Stimulated activated CD8-positive, alpha-beta memory T cell treated with anti-CD3 and anti-CD28 coated beads, Interleukin-12 subunit alpha, Interleukin-12 subunit beta, amount 100 ng/mL, for 24 hours (primary cell): Measurements from ENCODE around the gene APBB3.

ENCODE experiments used
- DNase-seq: peaks from one replicate; pipeline ENCODE4 v3.0.0-alpha.2; 2020; ENCODE audit errors: extremely low read depth

APBB3 gene

DNA sequence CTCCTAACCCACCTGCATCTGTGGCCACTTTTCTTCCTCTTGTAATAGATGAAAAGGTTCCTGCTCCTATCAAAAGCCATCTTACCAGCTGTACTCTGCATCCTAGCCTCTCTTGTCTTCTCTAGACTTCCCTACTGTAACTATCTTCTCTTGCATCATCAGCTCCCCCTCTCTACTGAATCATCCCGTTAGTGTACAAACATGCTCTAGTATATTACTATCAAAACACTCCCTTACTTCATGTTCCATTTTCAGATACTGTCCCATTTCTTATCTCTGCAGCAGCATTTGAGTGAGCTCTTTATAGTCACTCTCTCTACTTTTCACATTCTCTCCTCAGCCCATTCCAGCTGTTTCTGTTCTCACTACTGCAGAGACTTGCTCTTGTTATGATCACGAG is 9.9 kb downstream of the APBB3 start:
- no peak for DNase-seq

DNA sequence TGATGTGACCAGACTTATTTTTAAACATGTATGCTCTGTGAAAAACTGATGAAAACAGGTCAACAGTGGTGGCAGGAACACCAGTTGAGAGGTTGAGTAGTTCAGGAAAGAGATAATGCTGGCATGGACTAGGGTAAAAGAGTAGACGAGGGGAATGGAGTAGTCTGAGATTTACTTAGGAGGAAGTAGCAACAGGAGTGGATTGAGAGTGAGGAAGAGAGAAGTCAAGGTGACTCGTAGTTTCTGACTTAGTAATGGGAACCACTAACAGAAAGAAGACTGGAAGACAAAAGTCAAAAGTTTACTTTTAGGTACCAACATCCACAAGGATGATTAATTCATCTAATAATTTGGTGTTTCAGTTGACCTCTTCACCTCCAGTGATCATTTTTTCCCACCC is 10.7 kb downstream of the APBB3 start:
- no peak for DNase-seq

DNA sequence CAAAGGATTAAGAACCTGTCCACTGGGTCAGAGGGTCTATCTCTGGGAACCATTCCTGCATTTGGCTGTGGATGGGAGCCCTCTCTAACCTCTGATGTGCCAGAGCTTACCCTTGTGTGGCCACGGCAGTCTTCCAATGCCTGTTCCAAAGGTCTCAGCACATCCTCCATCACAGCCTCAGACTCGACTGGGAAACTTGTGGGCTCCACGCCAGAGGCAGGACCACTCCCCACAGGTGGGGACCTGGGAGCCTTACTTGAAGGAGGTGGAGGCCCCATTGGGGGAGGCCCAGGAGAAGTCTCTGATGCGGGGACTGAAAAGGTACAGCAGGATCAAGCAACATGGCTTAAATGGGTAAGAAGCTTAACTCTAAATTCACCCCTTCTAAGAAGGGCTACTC is 12.5 kb downstream of the APBB3 start:
- no peak for DNase-seq

DNA sequence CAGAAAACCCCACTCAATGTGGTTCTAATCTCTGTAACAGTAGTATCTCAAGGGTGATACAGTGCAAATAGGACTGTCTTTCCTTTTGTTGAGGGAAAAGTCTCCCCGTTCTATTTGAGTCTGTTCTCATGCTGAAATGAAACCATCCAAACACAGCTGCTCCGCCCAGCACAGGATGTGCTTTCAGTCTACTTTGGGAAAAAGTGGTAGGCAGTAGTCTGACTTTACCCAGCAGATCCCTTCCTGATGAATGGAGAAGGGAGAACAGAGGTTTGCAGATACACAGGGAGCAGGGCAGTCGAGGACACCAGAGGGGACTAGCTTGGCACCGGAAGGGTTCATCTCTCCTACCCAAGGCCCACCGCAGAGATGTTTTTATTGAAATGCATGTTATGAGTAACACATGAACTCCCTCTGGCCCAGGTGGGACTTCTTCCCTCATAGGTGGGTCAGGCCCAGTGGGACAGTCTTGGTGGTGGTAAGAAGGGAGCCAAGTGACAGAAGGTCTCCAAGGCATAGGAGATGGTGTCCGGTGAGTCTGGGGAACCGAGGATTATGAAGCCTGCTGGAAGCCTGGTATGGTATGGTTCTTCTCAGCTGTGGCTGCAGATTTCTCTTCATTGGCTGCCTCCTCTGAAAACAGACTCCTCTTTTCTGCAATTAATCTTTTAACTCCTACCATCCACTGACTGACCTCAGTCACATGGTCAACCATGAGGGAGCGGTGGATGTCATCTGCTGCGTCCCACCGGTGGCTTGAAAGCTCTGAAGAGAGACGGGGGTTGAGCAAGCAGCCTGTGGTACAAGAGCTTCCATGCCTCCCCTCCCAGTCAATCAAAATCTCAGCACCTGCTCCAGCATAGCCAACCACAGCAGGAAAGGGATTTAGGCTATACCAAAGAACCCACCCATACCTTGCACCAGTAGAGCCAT is 14.0 kb downstream of the APBB3 start:
- no peak for DNase-seq

DNA sequence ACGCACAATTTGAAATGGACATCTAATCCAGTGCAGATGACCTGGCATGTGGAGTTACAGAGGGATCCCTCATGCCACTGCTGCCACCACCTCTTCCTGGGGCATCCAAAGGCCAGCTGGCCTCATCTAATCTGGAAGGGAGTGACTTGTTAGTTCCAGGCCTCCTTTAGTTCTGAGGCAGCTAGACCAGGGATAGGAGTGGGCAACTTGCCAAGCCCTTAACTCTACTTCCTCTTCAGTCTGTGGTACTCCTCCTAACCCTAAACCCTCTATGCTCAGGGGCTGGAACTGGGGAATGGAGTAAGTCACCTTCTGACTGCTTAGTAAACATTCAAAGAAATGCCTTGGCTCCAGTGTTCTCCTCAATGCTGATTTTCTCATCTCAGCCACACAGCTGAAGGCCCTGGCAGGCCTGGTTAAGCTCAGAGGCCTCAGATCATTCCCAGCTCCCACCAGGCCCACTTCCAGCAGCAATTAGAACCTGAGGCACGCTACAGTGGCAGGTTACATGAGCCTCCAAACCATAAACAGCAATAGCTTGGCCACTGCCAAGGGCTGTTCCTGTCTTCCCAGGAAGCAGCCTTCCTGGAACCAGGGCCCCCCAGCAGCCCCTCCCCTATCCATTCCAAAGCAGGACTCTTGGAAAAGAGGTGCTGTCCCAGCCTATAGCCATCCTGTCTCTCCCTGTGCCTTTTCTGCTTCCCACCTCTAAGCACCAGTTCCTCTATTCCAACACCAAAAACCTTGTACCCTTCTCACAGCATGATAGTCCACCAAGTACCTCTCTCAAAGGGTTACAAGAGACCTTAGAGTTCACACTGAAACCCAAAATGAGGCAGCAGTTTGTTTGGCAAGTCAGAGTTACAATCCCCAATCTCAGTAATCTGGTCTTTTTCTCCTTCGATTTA is 14.9 kb downstream of the APBB3 start:
- DNase-seq, result no peak

DNA sequence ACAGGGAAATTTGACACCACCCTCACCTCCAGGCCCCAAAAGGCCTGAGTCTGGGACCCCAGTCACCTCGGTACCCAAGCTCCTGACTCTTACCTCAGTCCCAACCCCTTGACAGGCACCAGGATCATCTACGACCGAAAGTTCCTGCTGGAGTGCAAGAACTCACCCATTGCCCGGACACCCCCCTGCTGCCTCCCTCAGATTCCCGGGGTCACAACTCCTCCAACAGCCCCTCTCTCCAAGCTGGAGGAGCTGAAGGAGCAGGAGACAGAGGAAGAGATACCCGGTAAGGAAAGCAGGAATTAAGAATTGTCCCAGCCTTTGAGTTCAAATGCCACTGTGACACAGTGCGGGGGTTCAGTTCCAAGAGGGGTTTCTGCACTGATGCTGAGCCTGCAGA is 15.6 kb downstream of the APBB3 start:
- no peak for DNase-seq

DNA sequence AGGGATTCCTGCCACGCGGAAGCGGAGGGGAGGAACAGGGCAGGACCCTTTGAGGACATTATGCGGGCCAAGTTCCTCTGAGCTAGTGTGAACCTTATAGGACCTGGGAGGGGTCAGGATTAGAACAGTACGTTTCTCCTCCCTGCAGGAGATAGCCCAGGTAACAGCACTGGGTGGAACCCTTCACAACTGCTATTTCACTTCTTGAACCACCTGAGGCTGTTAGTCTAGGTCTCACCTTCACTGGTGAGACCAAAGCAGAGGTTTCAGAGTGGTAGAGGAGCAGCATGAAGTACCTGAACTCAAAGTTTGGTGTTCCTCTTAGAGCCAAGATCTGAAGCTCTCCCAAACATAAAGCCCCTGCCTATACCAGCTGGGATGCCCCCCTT is 16.1 kb downstream of the APBB3 start:
- DNase-seq, result no peak

DNA sequence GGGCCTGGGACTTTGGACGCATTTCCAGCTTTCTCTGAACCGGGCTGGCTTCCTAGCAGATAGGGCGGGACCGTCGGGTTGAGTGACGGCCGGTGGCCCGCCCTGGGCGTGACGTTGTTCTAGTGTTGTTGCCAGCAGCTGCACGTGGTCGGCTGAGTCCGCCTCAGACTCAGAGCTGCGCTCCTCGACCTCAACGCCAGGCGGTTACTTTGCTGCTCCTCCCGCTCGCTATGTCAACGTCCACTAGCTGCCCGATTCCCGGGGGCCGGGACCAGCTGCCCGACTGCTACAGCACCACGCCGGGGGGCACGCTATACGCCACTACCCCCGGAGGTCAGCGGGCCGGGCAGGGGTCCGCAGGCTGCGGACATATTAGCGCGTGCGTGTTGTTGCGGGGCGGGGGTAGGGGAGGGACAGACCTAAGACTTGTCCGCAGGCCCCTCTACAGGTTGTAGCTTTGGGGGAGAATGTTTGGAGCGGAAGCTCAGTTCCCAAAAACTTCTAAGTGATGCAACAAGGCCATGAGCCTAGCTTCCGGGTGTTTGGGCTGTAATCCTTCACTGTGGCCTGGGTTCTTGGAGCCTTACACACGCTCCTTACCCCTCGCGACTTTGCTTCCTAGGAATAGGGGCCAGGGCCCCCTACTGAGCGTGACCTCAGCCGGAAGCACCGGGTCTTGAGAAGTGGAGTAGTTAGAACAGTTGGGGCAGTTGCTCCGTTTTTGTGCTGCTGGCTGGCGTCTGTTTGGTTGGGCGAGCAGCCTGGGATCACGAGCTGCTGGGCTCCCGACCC is 16.7 kb downstream of the APBB3 start, which contains the start of gene EIF4EBP3:
Gene EIF4EBP3 (plus strand): TSS at position 155 of the 792 bp plus-strand sequence. CDS start 76 bp downstream, at position 231.
- peak; percentile 72 for DNase-seq

DNA sequence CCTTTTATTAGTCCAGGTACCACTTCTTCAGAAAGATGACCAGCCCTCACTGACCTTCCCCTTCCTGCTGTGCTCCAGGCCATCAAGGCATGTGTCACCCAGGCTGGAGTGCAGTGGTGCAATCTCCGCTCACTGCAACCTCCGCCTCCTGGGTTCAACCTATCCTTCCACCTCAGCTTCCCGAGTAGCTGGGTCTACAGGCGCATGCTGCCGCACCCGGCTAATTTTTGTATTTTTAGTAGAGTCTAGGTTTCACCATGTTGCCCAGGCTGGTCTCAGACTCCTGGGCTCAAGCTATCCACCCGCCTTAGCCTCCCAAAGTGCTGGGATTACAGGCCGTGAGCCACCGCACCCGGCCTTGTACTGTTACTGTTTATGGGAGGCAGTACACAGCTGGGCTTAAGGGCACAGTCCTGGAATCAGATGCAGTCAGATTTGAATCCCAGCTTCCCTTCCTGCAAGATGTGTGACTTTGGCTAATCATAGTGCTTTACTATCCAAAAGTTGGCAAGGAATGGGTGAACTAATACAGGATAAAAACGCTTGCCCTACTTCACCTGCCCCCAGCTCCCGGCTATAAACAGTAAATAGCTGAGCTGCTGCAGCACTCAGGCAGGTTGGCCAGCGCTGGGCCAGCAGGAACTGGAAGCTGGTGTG is 17.4 kb downstream of the APBB3 start:
- no peak for DNase-seq

DNA sequence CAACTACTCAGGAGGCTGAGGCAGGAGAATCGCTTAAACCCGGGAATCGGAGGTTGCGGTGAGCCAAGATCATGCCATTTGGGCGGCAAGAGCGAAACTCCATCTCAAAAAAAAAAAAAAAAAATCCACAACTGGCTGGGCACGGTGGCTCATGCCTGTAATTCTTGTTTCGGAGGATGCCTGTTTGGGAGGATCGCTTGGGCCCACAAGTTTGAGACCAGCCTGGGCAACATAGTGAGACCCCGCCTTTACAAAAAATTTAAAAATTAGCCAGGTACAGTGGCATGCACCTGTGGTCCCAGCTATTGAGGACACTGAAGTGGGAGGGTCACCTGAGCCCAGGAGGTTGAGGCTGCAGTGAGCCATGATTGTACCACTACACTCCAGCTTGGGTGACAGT is 18.8 kb downstream of the APBB3 start:
- no peak for DNase-seq

DNA sequence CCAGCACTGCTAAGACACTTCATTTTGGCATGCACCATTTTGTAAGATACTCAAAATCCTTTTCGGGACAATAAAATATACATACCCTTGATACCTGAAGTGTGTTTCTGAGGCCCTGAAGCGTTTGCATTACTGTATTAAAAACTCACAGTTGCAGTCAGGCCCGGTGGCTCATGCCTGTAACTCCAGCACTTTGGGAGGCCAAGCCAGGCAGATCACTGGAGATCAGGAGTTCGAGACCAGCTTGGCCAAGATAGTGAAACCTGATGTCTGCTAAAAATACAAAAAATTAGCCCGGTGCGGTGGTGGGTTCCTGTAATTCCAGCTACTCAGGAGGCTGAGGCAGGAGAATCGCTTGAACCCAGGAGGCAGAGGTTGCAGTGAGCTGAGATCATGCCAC is 19.4 kb downstream of the APBB3 start:
- no peak for DNase-seq

DNA sequence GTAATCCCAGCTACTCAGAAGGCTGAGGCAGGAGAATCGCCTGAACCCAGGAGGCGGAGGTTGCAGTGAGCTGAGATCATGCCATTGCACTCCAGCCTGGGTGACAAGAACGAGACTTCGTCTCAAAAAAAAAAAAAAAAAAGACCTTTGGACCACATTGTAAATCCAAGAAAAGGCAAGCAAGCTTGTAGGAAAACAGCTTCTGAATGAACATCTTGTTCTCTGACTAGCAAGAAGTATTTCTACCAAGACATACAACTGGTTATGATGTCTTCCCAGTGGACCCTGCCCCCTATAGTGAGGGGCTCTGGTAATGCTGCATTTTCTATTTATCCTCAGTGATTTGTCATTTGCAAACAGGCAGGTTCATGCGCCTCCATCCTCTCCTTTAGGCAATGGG is 21.4 kb downstream of the APBB3 start:
- no peak for DNase-seq

DNA sequence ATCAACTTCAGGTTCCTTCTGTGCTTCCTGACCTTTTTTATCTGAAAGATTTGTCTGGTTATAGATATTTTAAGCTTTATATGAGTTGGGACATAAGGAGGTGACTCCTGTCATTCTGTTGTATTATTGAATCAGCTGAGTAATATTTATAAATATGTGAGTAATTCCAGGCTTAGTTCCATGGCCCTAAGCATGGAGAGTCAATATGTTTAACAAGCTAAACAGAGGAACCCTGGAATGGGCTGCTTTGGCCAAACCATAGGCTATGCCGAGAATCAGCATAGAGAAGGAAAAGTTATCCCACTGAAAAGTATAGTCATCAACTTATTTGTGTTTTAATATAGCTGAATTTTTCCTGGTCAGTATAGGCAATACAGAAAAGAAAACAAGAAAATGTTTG is 24.2 kb downstream of the APBB3 start:
- no peak for DNase-seq

DNA sequence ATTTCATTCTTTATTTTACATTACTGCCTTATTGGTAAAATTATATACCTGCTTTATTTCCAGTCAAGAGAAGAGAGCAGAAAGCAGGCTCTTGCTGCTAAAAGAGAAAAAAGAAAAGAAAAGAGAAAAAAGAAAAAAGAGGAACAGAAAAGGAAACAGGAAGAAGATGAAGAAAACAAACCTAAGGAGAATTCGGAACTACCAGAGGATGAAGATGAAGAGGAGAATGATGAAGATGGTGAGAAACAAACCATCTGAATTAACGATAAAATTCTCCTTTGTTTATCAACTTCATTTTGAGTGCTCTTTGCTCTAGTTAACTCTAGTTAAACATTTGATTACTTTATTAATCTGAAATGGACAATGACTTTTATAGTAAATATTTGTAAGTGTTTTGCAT is 40.4 kb downstream of the APBB3 start:
- no peak for DNase-seq

DNA sequence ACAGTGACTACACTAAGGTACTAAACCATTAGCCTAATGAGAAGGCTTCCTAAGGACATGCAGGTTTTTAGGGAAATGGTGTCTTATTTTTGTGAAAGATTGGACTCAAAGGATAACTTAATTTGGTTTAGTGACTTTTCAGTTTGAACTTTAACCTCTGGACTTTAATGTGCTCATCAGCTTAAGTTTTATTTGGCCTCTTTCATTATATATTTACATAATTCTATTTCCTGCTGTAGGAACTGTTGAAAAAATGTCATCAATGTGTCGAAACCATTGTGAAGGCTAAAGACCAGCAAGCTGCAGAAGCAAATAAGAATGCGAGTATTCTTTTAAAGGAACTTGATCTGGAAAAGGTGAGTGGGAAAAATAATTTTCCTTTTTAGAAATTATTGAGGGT is 51.3 kb downstream of the APBB3 start:
- DNase-seq, result no peak

DNA sequence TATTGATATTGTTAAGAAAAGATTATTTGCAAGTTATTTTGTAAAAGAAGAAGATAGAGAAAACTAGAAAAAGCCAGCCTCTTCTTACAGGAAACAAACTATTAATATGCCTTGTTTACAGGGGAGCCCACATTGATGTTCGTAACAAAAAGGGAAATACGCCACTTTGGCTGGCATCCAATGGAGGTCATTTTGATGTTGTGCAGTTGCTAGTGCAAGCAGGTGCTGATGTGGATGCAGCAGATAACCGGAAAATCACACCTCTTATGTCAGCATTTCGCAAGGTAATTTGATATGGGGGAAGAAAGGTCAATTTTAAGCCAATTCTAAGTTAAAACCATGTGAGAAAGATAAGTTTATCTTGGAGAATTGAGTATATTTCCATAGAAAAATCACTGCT is 54.5 kb downstream of the APBB3 start:
- no peak for DNase-seq
